HG03135 (cell line): ENCODE measurements around the gene CHST13.

Source experiments
- ATAC-seq: cut with Tn5 transposase; IDR thresholded peaks from one replicate; pipeline ENCODE4 v1.9.1; 2021; ENCODE audit warnings: mild to moderate bottlenecking, moderate library complexity; ENCODE audit not compliant: unreplicated experiment

CHST13 gene

DNA sequence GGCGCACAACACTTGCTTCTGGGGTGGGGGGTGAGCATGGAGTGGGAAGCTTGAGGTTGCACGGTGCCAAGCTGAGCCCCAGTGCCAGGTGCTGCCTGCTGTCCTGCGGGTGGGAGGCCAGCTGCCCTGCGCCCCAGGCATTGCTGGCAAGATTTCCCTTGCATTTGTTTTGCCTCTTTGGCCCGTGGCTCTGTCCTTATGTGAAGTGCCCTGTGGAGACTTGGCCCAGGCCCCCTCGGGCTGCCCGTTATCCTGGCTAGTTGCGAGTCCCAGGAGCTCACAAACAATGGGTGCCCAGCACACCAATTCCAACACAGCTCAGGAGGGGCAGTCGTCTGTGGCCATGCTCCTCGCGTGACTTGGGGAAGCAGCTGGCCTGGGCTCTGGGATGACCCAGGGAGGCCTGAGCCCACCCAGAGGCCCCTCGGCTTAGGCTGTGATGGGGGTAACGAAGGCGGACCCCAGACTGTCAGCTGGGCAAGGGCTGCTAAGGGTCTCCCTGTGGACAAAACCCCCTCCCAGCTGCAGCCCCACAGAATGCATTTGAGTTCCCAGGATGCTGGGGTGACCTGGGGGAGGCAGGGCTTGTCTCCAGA lies 28.8 kb downstream of the CHST13 start:
- ATAC-seq, result no peak

GRCh38 chr3:126553284-126554084 lies 29.5 kb downstream of the CHST13 start:
- no peak for ATAC-seq

DNA sequence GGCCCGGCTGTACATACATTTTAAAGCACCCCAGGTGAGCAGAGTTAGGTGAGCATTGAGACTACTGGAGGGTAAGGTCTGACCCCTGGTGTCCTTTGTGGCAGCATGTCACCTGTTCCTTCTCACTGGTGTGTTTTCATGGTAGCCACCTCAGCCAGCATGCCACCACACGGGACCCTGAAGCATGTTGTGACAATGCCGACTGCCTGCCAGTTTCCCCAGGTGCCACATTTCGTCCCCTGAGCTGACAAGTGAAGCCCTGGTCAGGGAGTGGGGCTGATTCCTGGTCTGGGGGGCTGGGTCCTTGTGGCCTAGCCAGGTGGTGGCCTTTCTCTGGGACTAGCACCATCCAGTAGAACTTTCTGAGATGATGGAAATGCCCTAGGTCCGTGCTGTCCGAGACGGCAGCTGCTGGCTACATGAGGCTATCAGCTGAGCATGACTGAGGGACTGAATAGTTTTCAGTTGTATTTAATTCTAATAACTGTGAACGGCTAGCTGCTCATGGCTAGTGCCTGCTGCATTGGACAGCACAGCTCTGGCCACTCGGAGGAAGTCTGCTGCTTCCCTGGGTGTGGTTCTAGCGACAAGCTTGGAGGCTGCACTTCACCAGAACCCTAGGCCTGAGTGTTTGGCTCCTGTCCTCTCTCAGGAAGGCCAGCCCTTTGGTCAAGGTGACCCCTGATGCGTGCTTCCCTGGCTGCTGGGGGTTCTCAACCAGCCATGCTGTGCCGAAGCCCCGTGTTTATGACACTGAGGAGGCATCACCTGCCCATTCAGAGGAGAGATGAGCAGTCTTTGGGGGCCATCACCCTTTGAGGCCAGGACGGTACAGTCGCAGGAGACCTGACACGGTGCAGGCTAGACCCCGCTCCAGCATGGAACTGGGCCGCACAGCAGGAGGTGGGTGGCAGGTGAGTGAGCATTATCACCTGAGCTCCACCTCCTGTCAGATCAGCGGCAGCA lies 30.9 kb downstream of the CHST13 start:
- no peak for ATAC-seq

GRCh38 chr3:126555795-126556636 lies 32.1 kb downstream of the CHST13 start:
- ATAC-seq, result no peak

DNA sequence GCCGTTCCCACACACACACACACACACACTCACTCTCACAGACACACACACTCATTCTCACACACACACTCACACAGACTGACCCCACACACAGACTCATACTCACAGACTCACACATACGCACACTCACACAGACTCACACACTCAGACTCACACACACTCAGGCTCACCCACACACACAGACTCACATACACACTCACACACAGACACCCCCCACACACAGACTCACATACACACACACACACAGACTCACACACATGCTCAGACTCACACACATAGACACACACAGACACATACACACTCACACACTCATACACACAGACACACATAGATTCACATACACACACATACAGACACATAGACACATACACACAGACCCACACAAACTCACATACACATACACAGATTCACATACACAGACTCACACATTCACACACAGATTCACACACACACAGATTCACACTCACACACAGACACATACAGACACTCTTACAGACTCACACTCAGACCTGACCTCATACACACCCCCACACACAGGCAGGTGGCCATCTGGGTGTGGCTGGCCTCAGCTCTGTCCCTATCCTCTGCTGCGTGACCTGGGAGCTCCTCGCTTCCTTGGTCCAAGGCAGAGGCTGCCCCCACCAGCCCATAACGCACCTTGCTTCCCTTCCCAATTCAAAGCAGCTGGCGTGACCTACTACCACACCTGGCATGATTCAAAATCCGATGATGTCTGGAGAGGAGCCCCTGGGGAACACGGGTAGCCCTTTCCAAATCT lies 32.9 kb downstream of the CHST13 start:
- no peak for ATAC-seq

GRCh38 chr3:126557415-126557745 lies 33.4 kb downstream of the CHST13 start:
- no peak for ATAC-seq

DNA sequence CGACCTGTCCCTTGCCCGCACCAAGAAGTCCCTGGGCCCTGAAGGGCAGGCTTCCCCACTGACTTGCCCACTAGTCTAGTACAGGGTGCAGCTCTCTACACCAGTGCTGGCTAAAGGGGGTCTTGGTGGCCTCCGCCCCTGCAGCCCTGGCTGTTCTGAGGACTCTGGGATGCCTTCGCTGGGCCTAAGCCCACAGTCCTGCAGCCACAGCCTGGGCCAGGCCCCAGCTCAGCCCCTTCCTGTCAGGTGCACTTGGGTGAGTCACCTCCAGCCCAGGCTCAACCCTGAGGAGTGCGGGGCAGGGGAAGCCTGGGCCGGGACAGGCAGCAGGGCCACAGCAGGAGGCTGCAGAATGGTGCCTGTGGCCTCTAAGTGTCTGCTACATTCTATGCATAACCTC lies 33.8 kb downstream of the CHST13 start:
- no peak for ATAC-seq

DNA sequence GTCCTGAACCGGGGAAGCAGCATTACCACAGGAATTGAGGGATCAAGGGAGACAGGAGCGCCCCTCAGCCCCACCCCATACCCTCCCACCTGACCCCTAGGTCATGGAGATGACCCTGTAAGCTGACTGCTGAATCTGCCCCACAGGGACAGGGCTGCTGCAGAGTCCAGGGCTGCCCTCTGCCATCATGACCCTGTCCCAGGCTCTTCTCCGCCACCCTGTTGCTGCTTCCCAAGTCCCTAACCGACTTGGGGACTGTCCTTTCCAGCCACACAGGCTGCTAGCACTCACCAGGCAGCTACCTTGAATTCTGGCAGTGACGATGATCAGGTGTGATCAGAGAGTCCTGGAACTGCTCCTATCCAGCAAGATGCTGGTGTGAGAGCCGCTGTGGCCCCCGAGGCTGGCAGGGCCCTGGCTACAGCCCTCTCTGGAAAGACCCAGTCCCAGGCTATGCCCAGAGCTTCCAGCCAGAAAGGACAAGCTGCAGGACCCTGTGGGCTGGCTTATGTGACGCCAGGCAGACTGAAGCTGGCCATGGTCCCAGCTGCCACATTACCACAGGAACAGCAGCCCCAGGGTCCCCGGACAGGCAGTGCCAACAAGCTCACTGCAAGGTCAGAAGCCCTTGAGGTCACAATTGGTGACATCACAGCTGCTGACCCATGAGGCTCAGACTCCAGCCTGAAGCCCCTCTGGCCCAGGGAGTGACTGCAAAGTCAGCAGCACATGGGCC lies 34.5 kb downstream of the CHST13 start, which contains the start of gene C3orf22:
C3orf22 (minus strand) TSS at position 597 of the 736 bp plus-strand sequence. CDS start 5,542 bp downstream, outside the sequence.
- no peak for ATAC-seq

- no peak for ATAC-seq
Observed at GRCh38 chr3:126562737-126563276, 38.9 kb downstream of the CHST13 start.

DNA sequence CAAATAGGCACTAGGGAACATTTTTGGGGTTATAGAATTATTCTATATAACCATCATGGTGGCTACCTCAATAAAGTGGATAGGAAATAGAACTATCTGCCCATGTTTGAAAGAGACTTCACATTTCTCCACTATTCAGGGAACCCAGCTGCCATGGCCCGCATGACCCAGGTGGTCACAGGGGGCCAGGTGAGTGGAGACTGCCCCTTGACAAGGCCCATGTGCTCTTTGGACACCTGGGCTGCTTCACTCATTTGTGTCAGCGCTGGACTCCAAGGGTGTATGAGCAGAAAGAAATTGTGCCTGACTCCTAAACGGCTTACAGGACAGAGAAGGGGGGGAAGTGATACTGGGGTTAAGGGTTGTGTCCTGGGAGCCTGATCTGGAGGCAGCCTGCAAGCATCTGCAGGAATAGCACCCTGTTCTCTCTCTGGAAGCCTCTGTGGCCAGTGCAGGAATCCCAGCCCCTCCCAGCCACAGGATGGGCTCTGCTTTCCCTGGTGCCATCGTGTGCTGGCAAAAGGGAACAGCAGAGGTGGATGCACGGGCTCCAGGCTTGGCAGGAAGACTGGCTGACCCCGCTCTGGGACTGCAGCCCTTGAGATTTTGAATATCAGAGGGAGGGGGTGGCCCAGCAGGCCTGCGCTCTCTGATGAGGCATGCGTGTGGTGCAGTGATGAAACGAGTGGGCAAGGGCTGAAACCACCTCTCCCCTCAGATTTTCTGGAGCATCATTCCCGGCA lies 43.9 kb downstream of the CHST13 start:
- no peak for ATAC-seq

GRCh38 chr3:126568776-126569342 lies 44.9 kb downstream of the CHST13 start:
- no peak for ATAC-seq

GRCh38 chr3:126569390-126569975 lies 45.5 kb downstream of the CHST13 start:
- no peak for ATAC-seq

DNA sequence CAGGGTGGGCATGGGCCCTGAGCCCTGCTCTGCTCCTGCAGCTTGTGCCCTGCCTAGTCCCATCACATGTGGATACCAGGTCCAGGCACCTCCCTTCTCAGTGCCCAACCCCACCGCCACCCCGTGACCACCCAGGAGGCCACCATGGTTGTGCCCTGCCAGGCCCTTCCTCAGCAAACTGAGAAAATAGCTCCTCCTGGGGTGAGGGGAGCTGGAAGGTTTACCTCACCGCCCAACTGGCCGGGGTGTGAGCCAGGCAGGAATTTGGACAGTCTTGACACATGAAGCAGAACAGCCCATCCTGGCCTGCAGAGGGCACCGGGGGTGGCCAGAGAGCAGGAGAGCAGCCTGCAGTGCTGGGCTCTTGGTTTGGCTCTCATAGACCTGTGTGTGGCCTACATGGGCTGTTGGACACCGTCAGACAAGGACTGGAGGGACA lies 46.2 kb downstream of the CHST13 start:
- no peak for ATAC-seq

- no peak for ATAC-seq
Observed at GRCh38 chr3:126571078-126571477, 47.1 kb downstream of the CHST13 start.

DNA sequence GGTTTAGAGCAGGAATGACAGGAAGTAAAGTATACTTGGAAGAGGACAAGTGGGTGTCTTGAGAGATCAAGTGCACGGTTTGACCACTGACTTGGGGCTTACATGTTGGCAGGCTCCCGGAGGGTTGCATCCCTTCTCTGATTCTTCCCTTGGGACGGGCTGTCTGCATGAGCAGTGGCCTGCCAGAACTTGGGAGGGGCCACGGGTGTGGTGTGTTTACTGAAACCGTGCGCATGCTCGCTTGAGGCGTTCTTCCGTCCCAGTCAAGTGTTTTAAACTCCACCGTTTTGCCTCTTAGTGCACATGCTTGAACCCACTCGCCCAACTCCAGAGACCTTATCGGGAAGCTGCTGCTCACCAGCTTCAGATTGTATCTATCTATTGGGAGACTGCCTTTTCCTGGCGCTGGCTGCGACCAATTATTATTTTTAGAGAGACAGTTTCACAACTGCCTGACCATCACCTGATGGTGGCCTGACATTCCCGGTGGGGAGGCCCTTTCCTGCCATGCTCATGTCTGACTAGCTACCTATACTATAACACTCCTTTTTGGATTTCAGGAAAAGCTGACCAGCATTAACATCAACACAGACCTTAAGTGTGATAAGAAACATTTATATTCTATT lies 49.6 kb downstream of the CHST13 start:
- ATAC-seq, result no peak

DNA sequence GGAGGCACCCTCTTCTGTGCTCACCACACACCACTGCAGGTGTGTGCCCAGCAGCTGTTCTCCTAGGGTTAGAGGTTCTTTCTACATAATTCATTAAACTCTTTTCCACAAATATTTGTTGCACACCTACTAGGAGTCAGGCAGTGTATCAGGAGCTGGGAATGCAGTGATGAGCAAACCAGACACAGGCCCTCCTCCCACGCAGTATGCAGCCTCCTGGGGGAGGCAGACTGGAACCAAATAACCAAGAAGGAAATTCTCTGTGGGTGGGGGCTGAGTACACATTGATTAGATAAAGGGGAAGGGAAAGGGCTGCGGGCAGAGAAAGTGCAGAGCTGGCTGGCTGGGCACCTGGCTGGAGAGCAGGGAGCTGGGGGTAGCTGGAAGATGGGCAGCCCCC lies 53.3 kb downstream of the CHST13 start:
- no peak for ATAC-seq

GRCh38 chr3:126578702-126579101 lies 54.7 kb downstream of the CHST13 start:
- no peak for ATAC-seq
